HFFc6 (cell line): Measurements from ENCODE around the gene EML4. TPM values are rescaled to one million over a fixed set of nuclear protein-coding genes. Genes with fewer than 3 reads are reported as not detected.
"Not testable (repeated sequence)": the region's sequence is repeated elsewhere in the genome, so short reads cannot be mapped to it uniquely, and the experiment has no call there.

ENCODE experiments used
- DNase-seq: peaks from one replicate; pipeline ENCODE4 v3.0.0-alpha.2; 2018
- H3K27ac Mint-ChIP-seq: 2 replicates; pipeline ENCODE4 v1.8.0; 2020; ENCODE audit warnings: mild to moderate bottlenecking, mixed read lengths
- H3K27me3 Mint-ChIP-seq: 2 replicates; pipeline ENCODE4 v1.8.0; 2021; ENCODE audit warnings: mild to moderate bottlenecking, moderate library complexity, mixed read lengths; ENCODE audit not compliant: insufficient read depth
- H3K36me3 Mint-ChIP-seq: 2 replicates; pipeline ENCODE4 v1.8.0; 2021; ENCODE audit warnings: low read depth, mixed read lengths
- H3K4me1 Mint-ChIP-seq: 2 replicates; pipeline ENCODE4 v1.8.0; 2020; ENCODE audit warnings: low read depth, mixed read lengths
- H3K4me3 Mint-ChIP-seq: 2 replicates; pipeline ENCODE4 v1.8.0; 2020; ENCODE audit warnings: mild to moderate bottlenecking, moderate library complexity, mixed read lengths
- H3K9me3 Mint-ChIP-seq: 2 replicates; pipeline ENCODE4 v1.8.0; 2020; ENCODE audit warnings: mild to moderate bottlenecking, mixed read lengths
- CTCF ChIP-seq: fragments of 200-600 bp; sonication (generic); IDR thresholded peaks from 2 replicates; pipeline ENCODE4 v1.5.0; 2021; ENCODE audit warnings: antibody characterized with exemption, mild to moderate bottlenecking
- total RNA-seq, 6 experiments: library from RNA; stranded (reverse); fragmentation: NEBNext Ultra II Directional; extraction: Animal tissue kit (Norgen Biotek cat#: 25700); gene quantifications; 2 replicates in 1 of 6; 3 replicates in 5 of 6; pipeline ENCODE4 v1.2.3, GENCODE V29; 2021

EML4 gene
- total RNA-seq, 6 experiments from 2014 or later = 31.7 to 35.8 (median 33.6) TPM

GRCh38 chr2:42334220-42334619, 165.1 kb downstream of the EML4 start:
- no peak for TF ChIP-seq CTCF
- peaks cover 61% of the 10 kb centered on the region for H3K36me3 Mint-ChIP-seq
- H3K4me3 Mint-ChIP-seq = no peak overlapping the region
- H3K4me1 Mint-ChIP-seq = peaks cover 11% of the 10 kb centered on the region; the same call in 1 of the 2 replicates
- peaks cover 7% of the 10 kb centered on the region for H3K27me3 Mint-ChIP-seq
- H3K27ac Mint-ChIP-seq = no peak overlapping the region
- DNase-seq = no peak
- no peaks in the 10 kb centered on the region for H3K9me3 Mint-ChIP-seq

- DNase-seq, H3K27me3 Mint-ChIP-seq, H3K4me3 Mint-ChIP-seq, H3K9me3 Mint-ChIP-seq, H3K27ac Mint-ChIP-seq: not testable (repeated sequence)
- peaks cover 60% of the 10 kb centered on the region for H3K36me3 Mint-ChIP-seq
- peaks cover 11% of the 10 kb centered on the region; the same call in 1 of the 2 replicates for H3K4me1 Mint-ChIP-seq
These were observed 165.7 kb downstream of the EML4 start for GRCh38 chr2:42334865-42335264.

- Mint-ChIP-seq H3K36me3 (peaks cover 67% of the 10 kb centered on the region), H3K9me3 (no peaks in the 10 kb centered on the region), H3K27me3 (peaks cover 7% of the 10 kb centered on the region), H3K4me3 (no peak overlapping the region), H3K27ac (no peak overlapping the region), H3K4me1 (peaks cover 11% of the 10 kb centered on the region; the same call in 1 of the 2 replicates)
- TF ChIP-seq CTCF = no peak
- DNase-seq = no peak
These were observed 166.5 kb downstream of the EML4 start for GRCh38 chr2:42335514-42336104.

GRCh38 chr2:42336361-42336965, 167.3 kb downstream of the EML4 start:
- peaks cover 74% of the 10 kb centered on the region for H3K36me3 Mint-ChIP-seq
- H3K27ac Mint-ChIP-seq = no peak overlapping the region; the same call in 1 of the 2 replicates
- H3K4me1 Mint-ChIP-seq = peaks cover 14% of the 10 kb centered on the region
- TF ChIP-seq CTCF = no peak
- H3K9me3 Mint-ChIP-seq = no peaks in the 10 kb centered on the region
- H3K27me3 Mint-ChIP-seq = peaks cover 7% of the 10 kb centered on the region
- no peak for DNase-seq
- H3K4me3 Mint-ChIP-seq = no peak overlapping the region

- no peak for DNase-seq
- TF ChIP-seq CTCF = peak; percentile 42
- Mint-ChIP-seq H3K27ac (no peak overlapping the region), H3K4me1 (peaks cover 23% of the 10 kb centered on the region), H3K36me3 (peaks cover 71% of the 10 kb centered on the region), H3K27me3 (peaks cover 7% of the 10 kb centered on the region), H3K9me3 (no peaks in the 10 kb centered on the region), H3K4me3 (no peak overlapping the region)
These were observed 168.2 kb downstream of the EML4 start for GRCh38 chr2:42337356-42337820.

- no peak overlapping the region for H3K27ac Mint-ChIP-seq
- DNase-seq = no peak
- H3K9me3 Mint-ChIP-seq = no peaks in the 10 kb centered on the region
- H3K36me3 Mint-ChIP-seq = peaks cover 69% of the 10 kb centered on the region
- peaks cover 30% of the 10 kb centered on the region for H3K4me1 Mint-ChIP-seq
- TF ChIP-seq CTCF = no peak
- peaks cover 7% of the 10 kb centered on the region for H3K27me3 Mint-ChIP-seq
- no peak overlapping the region for H3K4me3 Mint-ChIP-seq
These were observed 168.9 kb downstream of the EML4 start for GRCh38 chr2:42337846-42338566.
